Suppressor macrophage treated with lipopolysaccharide for 4 hours (primary cell): ENCODE measurements around the gene RBM39.
A peak's percentile ranks its signal among the peaks of the same experiment; 100 is the strongest.
"Not testable (repeated sequence)": the region's sequence is repeated elsewhere in the genome, so short reads cannot be mapped to it uniquely, and the experiment has no call there.

Experiments used
- DNase-seq: peaks from one replicate; pipeline ENCODE4 v3.0.0-alpha.2; 2020

RBM39 gene

GRCh38 chr20:35741892-35742740, at the start of gene RBM39:
TSS of gene RBM39 (minus strand) at chr20:35742260. CDS start at chr20:35740874, 1,386 bp downstream.
- peak; percentile 100 for DNase-seq

GRCh38 chr20:35791821-35792220, 49.8 kb upstream of the RBM39 start:
- peak; percentile 92 for DNase-seq

GRCh38 chr20:35791097-35791496, 49.0 kb upstream of the RBM39 start:
- DNase-seq, result no peak

- DNase-seq, result no peak
These were observed 46.7 kb upstream of the RBM39 start for GRCh38 chr20:35788796-35789195.

GRCh38 chr20:35785541-35785940, 43.5 kb upstream of the RBM39 start:
- not testable (repeated sequence) for DNase-seq

GRCh38 chr20:35783811-35784210, 41.8 kb upstream of the RBM39 start:
- DNase-seq, result not testable (repeated sequence)

- no peak for DNase-seq
These were observed 34.5 kb upstream of the RBM39 start for GRCh38 chr20:35776513-35777101.

GRCh38 chr20:35774391-35774790, 32.3 kb upstream of the RBM39 start:
- DNase-seq, result no peak

- DNase-seq, result peak; percentile 83
These were observed 31.2 kb upstream of the RBM39 start for GRCh38 chr20:35773154-35773751.

GRCh38 chr20:35772563-35773058, 30.6 kb upstream of the RBM39 start:
- DNase-seq, result peak; percentile 16

- DNase-seq, result peak; percentile 98
These were observed 29.9 kb upstream of the RBM39 start, which contains the start of gene PHF20 for GRCh38 chr20:35771689-35772562. TSS of gene PHF20 (plus strand) at chr20:35772015. CDS start at chr20:35801523, 29,508 bp downstream.

GRCh38 chr20:35771367-35771688, 29.3 kb upstream of the RBM39 start:
- no peak for DNase-seq

GRCh38 chr20:35768731-35769664, 26.9 kb upstream of the RBM39 start:
- peak; percentile 96 for DNase-seq

GRCh38 chr20:35767683-35768481, 25.8 kb upstream of the RBM39 start:
- peak; percentile 80 for DNase-seq

GRCh38 chr20:35766843-35767242, 24.8 kb upstream of the RBM39 start:
- no peak for DNase-seq

- not testable (repeated sequence) for DNase-seq
These were observed 22.9 kb upstream of the RBM39 start for GRCh38 chr20:35764936-35765335.

- DNase-seq, result no peak
These were observed 20.4 kb upstream of the RBM39 start for GRCh38 chr20:35762461-35762860.

- not testable (repeated sequence) for DNase-seq
These were observed 19.5 kb upstream of the RBM39 start for GRCh38 chr20:35761548-35761947.

GRCh38 chr20:35757098-35757705, 15.1 kb upstream of the RBM39 start:
- DNase-seq, result no peak

GRCh38 chr20:35756404-35756803, 14.3 kb upstream of the RBM39 start:
- DNase-seq, result no peak
